ENCODE data around the gene PCDH1.
A peak's percentile ranks its signal among the peaks of the same experiment; 100 is the strongest.
"Not testable (repeated sequence)": the region's sequence is repeated elsewhere in the genome, so short reads cannot be mapped to it uniquely, and the experiment has no call there.

PCDH1 gene

DNA sequence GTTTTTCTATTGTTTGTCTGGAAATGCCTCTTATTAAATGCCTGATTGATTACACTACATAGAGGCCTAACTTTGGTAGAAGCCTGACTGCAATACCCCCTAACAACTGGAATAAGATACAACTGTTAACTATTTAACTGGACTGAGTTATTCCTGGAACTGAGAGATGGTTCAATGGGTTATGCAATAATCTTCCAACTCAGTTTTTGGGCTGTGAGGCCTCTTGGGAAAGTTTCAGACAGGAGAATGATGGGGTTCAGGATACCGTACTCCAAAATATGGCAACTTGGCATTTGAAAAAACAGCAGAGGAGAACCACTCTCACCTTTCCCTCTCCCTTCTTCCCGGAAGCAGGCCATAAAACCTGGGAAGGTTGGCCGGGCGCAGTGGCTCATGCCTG is 19.2 kb upstream of the PCDH1 start:
- DNase-seq: no peak

- not testable (repeated sequence) for DNase-seq
Observed at GRCh38 chr5:141890429-141890828, 12.2 kb upstream of the PCDH1 start.

- DNase-seq: no peak
Observed at GRCh38 chr5:141889282-141889871, 11.2 kb upstream of the PCDH1 start.

DNA sequence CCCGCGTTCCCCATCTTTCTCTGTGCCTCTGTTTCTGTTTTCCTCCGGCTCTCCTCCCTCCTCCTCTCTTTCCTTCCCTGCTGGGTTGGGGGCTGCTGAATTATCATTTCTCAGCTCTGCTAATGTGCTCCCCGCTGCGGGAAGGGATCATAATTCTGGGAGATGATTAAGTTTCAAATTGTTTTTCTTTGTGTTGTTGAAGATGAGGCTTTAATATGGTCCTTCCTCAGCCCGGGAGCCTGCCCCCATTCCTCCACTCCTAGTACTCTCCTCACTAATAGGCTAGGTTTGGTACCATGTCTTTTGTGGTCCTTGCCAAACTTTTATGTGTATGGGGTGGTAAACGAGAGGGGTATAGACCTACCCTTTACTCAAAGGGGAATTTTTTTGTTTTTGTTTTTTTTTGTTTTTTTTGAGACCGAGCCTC is 5.7 kb upstream of the PCDH1 start:
- DNase-seq: no peak

DNA sequence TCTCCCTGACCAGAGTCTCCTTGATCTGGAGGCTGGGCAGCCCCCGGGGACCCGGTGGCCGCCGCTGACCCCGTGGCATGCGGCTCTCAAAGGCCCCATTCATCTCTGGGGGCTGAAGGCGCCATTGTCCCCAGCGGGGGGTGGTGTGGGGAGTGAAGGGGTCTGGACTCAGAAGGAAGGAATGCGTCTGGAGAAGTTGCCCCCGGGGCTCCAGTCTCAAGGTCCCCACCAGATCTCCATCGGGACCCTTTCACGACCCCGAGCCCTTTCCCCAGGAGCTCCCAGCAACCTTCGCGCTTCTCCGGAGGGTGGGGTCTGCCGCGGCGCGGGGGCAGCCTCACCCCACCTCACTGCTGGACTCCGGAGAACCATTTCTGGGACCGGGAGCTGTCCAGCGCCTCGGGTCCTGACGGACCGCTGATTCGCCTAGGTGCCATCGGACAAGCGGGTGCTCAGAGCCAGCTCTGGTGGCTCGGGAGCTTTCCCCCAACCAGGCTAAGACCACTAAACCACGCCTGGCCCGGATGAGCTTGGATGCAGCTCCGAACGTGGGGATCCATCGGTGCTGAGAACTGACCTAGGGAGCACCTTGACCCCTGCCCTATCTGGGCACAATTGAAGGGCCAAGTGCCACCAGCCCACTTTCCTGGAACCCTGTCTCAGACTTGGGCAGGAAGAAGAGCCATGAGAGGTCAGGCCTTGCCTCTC is 5.1 kb upstream of the PCDH1 start:
- DNase-seq: no peak

DNA sequence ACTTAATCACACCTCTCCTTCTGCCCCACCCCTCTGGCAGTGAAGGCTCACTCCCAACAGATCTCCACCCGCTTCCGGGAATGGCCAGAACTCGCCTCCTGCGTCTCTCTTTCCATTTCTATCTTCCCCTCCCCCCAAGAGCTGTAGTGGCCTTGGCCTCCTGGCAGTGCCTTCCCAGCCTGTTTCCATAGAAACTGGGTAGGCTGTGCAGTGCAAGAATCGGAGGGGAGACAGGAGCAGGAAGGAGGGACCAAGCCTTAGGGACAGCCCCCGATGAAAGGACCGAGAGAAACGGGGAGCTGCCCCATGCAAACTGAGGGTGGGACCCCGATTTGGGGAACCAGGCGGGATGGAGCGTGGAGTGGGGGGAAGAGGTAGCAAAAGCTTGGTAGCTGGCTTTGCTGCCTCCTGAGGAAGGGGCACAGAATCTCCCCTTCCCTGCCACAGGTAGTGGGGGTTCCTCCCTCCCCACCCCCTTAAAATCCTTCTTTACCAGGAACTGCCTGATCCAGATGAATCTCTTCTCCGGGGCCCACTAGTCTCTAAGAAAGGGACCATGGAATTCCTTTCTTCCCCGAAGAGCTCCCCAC is 4.5 kb upstream of the PCDH1 start:
- no peak for DNase-seq

DNA sequence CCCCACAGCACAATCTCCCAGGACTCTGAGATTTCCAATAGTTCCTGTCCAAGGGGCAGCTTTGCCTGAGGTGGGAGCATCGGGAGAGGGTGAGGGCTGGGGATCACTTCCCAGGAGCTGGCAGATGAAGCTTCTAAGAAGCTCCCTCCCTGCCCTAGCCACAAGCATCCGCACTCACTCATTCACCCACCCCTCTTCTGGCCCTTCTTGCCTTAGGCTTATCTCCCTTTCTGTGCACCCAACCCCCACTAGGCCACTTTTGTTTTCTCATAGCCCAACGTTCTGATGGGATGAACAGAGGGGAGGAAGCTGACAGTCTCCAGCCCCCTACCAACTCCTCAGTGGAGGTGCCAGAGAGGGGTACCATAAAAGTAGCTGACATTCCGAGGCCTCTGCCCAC is 3.7 kb upstream of the PCDH1 start:
- DNase-seq: peak; percentile 7

DNA sequence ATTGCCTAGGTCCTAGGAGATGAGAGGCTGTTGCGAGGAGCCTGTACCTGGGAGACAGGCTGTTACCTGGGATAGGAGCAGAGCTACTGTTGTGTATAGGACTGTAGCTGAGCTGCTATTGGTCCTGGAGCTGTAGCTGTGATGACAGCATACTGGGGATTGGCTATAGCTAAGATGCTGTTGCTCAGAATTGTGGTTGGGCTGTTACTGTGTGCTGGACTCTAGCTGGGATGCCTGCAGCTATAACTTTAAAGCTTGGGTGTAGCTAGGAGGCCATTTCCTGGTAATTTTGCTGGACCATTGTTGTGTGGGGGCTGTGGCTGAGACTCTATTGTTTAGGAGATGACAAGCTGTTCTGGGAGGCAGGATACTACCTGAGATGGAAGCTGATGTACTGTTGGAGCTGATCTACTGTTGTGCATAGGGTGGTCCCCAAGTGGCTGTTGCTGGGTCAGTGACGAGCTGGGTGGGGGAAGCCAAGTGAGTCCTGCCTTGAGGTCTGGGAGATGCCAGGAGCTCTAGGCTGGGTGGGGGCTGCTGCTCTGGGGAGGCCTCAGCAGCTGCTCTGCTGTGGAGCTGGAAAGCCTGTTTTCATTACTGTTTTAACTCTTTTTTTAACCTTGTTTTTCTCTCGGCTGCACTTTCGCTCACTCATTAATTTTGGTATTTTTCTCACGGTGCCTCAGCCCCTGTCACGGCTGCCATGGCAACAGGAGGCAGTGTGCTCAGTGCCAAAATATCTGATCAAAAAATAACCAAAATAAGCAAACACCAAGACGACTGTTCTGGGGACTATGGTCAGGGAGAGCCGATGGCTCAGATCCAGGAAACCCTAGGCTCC is 3.0 kb upstream of the PCDH1 start:
- DNase-seq: no peak

DNA sequence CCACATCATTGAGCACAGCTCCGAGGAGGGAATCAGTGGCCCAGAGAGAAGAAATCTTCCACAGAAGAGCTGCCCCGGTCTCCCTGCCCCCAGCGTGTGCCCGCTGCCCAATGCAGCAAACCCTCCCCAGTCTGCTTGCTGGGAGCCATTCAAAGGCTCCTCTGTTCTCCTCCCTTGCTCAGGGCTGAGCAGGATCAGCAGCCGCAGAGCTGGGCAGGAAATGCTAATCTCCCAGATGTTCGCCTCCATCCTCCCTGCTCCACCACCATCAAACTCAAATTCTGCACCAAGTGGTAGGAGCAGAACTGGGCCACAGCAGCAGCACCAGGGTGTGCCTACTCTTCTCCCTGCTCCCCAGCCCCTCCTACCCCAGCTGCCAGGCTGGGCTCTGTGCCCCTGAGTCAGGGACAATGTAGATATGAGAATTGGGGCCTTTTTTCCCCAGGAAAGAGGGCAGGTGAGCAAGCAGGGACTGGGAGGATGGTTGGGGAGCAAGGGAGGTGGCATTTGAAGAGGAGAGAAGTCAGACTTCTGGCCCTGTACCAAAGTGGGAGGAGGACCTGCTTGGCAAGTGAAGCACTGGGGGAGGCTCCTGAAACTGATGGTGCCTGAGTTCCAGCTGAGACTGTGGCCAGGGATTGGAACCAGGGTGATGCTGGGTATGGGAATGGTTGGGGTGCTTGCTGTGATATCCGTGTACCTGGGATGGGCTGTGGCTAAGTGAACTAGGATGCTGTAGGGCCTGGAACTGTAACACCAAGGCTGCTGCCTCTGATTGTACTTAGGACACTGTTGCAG is 1.9 kb upstream of the PCDH1 start:
- no peak for DNase-seq

DNA sequence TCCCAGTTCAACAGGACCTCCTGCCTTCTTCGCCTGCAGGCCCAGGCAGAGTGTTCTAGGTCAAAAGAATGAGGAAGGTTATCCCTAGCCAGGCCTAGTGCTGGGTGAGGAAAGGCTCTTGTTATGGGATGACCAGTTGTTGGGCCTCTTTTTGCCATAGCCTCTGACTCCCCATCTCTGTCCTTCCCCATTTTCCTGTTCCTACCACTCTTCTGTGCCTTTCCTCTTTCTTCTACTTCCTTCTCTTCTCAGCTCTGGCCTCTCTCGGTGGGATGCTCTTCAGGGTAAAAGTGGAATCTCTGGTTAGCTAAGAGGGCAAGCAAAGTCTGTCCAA is 1.2 kb upstream of the PCDH1 start:
- no peak for DNase-seq

GRCh38 chr5:141878711-141879425 is 658 bp upstream of the PCDH1 start:
- DNase-seq: peak; percentile 93

GRCh38 chr5:141877356-141878185 is 639 bp downstream of the PCDH1 start:
- no peak for DNase-seq

GRCh38 chr5:141876628-141877355 is 1.4 kb downstream of the PCDH1 start:
- no peak for DNase-seq

GRCh38 chr5:141875795-141876627 is 2.2 kb downstream of the PCDH1 start:
- peak; percentile 15 for DNase-seq

DNA sequence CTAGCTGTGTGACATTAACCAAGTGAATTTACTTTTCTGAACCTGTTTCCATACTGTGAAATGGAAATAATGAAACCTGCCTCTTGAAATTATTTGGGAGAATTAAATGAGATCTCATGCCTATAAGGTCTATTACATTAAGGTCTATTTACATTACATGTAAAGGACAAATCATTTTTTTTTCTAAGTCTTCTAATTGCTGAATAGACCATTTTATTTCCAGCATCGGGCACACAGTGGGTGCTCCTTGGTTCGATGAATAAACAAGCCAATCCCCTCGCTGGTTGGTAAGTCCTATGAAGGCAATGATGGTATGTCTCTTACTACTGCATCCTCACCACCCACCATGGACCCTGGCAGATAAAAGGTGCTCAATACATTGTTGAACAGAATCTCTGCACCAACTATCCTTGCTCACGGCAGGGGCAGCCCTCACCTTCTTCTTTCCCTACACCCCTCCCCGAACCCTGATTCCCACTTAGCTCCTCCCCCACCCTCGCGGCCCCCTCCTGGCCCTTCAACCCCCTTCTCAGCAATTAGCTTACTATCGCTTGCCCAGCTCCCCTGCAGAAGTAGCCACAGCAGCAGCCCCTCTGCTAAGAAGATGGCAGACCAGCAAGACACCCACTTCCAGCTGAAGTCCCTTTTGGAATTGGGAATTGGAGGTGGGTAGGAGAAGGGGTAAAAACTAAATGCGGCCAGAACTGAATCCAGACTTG is 3.0 kb downstream of the PCDH1 start:
- no peak for DNase-seq

- DNase-seq: no peak
Observed at GRCh38 chr5:141874262-141874964, 3.8 kb downstream of the PCDH1 start.

GRCh38 chr5:141873933-141874261 is 4.3 kb downstream of the PCDH1 start:
- no peak for DNase-seq
